Esophagus muscularis mucosa (tissue), 4 donors: ENCODE measurements around the gene TMEM131.

ENCODE experiments used
- EP300 ChIP-seq: sonication (generic); formaldehyde crosslinking; IDR thresholded peaks from one replicate; pipeline ENCODE4 v1.6.1; 2017; ENCODE audit warnings: antibody characterized with exemption
- POLR2A ChIP-seq: fragments of 450-650 bp; IDR thresholded peaks from one replicate; pipeline ENCODE4 v1.6.1; 2017; ENCODE audit warnings: antibody characterized with exemption, moderate library complexity, mild to moderate bottlenecking, low read depth
- POLR2AphosphoS5 ChIP-seq, 2 donors: sonication (generic); formaldehyde crosslinking; IDR thresholded peaks; one replicate each; pipeline ENCODE4 v1.6.1; 2017; ENCODE audit warnings: antibody characterized with exemption in 2 of 2
- TF ChIP-seq, protein P1 (sequence below), 3 experiments: fragments of 200-600 bp in 2 of 3; fragments of 450-650 bp in 1 of 3; sonication (generic) in 2 of 3; IDR thresholded peaks; one replicate each; pipeline ENCODE4 v1.5.1; 2017 to 2019; ENCODE audit warnings: antibody characterized with exemption in 3 of 3, mild to moderate bottlenecking in 2 of 3, moderate library complexity in 1 of 3

DNA sequence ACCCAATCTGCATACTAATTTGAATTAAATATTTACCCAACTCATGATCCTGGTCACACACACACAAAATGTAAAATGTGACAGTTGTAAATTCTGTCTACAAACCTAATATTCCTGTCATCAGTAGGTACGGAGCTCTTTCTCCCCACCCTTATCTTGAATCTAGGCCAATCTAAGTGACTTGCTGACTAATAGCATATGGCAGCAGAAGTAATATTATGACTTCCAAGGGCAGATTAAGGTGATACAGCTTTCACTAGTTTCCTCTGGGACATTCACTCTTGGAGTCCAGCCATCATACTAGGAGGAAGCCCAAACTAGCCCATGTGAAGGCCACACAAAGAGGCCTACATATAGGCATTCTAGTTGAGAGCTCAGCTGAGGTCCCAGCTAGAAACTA, 89.4 kb downstream of the TMEM131 start:
- TF ChIP-seq, protein P1, sequence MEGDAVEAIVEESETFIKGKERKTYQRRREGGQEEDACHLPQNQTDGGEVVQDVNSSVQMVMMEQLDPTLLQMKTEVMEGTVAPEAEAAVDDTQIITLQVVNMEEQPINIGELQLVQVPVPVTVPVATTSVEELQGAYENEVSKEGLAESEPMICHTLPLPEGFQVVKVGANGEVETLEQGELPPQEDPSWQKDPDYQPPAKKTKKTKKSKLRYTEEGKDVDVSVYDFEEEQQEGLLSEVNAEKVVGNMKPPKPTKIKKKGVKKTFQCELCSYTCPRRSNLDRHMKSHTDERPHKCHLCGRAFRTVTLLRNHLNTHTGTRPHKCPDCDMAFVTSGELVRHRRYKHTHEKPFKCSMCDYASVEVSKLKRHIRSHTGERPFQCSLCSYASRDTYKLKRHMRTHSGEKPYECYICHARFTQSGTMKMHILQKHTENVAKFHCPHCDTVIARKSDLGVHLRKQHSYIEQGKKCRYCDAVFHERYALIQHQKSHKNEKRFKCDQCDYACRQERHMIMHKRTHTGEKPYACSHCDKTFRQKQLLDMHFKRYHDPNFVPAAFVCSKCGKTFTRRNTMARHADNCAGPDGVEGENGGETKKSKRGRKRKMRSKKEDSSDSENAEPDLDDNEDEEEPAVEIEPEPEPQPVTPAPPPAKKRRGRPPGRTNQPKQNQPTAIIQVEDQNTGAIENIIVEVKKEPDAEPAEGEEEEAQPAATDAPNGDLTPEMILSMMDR (IDR thresholded peaks at IDR 0.05): no peak
- TF ChIP-seq POLR2A (no peak), POLR2AphosphoS5 (IDR thresholded peaks at IDR 0.05) (no peak), EP300 (no peak)
